Neutrophil (primary cell): ENCODE data around the gene PKD1.

Experiments
- H3K27ac ChIP-seq: fragments of 200-600 bp; sonication (generic); 2 replicates; pipeline ENCODE4 v1.5.1; 2016; ENCODE audit warnings: mild to moderate bottlenecking, moderate library complexity
- H3K27me3 ChIP-seq: fragments of 200-600 bp; sonication (generic); 2 replicates; pipeline ENCODE4 v1.6.0; 2016; ENCODE audit warnings: mild to moderate bottlenecking
- H3K36me3 ChIP-seq: fragments of 200-600 bp; sonication (generic); 2 replicates; pipeline ENCODE4 v1.5.1; 2017
- H3K4me1 ChIP-seq, 2 experiments: fragments of 200-600 bp in 1 of 2; sonication (generic) in 1 of 2; 1 replicate in 1 of 2; 2 replicates in 1 of 2; pipeline versions ENCODE4 v1.5.1 to v1.6.1; 2013 to 2016; ENCODE audit warnings: low read depth in 1 of 2, low read length in 1 of 2, mild to moderate bottlenecking in 1 of 2, moderate library complexity in 1 of 2; ENCODE audit not compliant: control insufficient read depth in 1 of 2, insufficient read depth in 1 of 2
- H3K4me3 ChIP-seq, 2 experiments: fragments of 200-600 bp in 1 of 2; sonication (generic) in 1 of 2; 1 replicate in 1 of 2; 2 replicates in 1 of 2; pipeline ENCODE4 v1.5.1; 2013 to 2016; ENCODE audit warnings: low read depth in 1 of 2, low read length in 1 of 2, mild to moderate bottlenecking in 1 of 2, moderate library complexity in 1 of 2
- H3K9me3 ChIP-seq: fragments of 200-600 bp; sonication (generic); 2 replicates; pipeline ENCODE4 v1.5.1; 2016
- CTCF ChIP-seq: fragments of 200-600 bp; sonication (generic); IDR thresholded peaks from 2 replicates; pipeline ENCODE4 v1.5.1; 2016; ENCODE audit warnings: antibody characterized with exemption

The PKD1 gene

GRCh38 chr16:2056681-2057407, 78.9 kb downstream of the PKD1 start:
- Histone ChIP-seq H3K4me3 (no peak overlapping the region), H3K27ac (no peak overlapping the region), H3K27me3 (no peaks in the 10 kb centered on the region), H3K4me1 (no peaks in the 10 kb centered on the region), H3K36me3 (peaks cover 93% of the 10 kb centered on the region), H3K9me3 (no peaks in the 10 kb centered on the region)
- no peak for TF ChIP-seq CTCF

- Histone ChIP-seq H3K9me3 (no peaks in the 10 kb centered on the region), H3K27ac (no peak overlapping the region), H3K27me3 (no peaks in the 10 kb centered on the region), H3K36me3 (peaks cover 93% of the 10 kb centered on the region), H3K4me1 (no peaks in the 10 kb centered on the region), H3K4me3 (no peak overlapping the region)
- TF ChIP-seq CTCF, result no peak
These were observed 79.6 kb downstream of the PKD1 start for GRCh38 chr16:2056077-2056476.

GRCh38 chr16:2054543-2055245, 81.0 kb downstream of the PKD1 start:
- Histone ChIP-seq H3K27ac (no peak overlapping the region), H3K9me3 (no peaks in the 10 kb centered on the region), H3K36me3 (peaks cover 90% of the 10 kb centered on the region), H3K4me1 (no peaks in the 10 kb centered on the region), H3K4me3 (no peak overlapping the region), H3K27me3 (no peaks in the 10 kb centered on the region)
- no peak for TF ChIP-seq CTCF

- Histone ChIP-seq H3K9me3 (no peaks in the 10 kb centered on the region), H3K27me3 (no peaks in the 10 kb centered on the region), H3K36me3 (peaks cover 86% of the 10 kb centered on the region), H3K4me3 (no peak overlapping the region), H3K27ac (no peak overlapping the region), H3K4me1 (peaks cover 0 to 2% of the 10 kb centered on the region in 2 experiments)
- no peak for TF ChIP-seq CTCF
These were observed 81.8 kb downstream of the PKD1 start for GRCh38 chr16:2053897-2054296.

GRCh38 chr16:2053211-2053610, 82.5 kb downstream of the PKD1 start:
- Histone ChIP-seq H3K9me3 (no peaks in the 10 kb centered on the region), H3K4me1 (peaks cover 6 to 8% of the 10 kb centered on the region in 2 experiments), H3K36me3 (peaks cover 79% of the 10 kb centered on the region), H3K4me3 (no peak overlapping the region), H3K27ac (no peak overlapping the region), H3K27me3 (no peaks in the 10 kb centered on the region)
- no peak for TF ChIP-seq CTCF
